ENCODE measurements around the gene USP9Y. TPM values are rescaled to one million over a fixed set of nuclear protein-coding genes. Genes with fewer than 3 reads are reported as not detected.

Gene USP9Y
- total RNA-seq: not detected

GRCh38 chrY:12701181-12701695 is at the start of gene USP9Y:
USP9Y (plus strand) TSS chrY:12701231; CDS start chrY:12709448, 8,217 bp downstream.

GRCh38 chrY:12904618-12905516 is 203.8 kb downstream of the USP9Y start, which contains the start of gene DDX3Y:
DDX3Y (plus strand) TSS chrY:12904868; CDS start chrY:12904937, 69 bp downstream.

Other genes with a start within 250 kb of the USP9Y start
- gene DDX3Y, start 203.6 kb downstream of the USP9Y start, total RNA-seq: not detected

All from metanephros (tissue), 1 donor.